K562 (cell line): ENCODE data around the gene COL9A2. TPM values are rescaled to one million over a fixed set of nuclear protein-coding genes. Genes with fewer than 3 reads are reported as not detected.

Source experiments
- CREM ChIP-seq: IDR thresholded peaks from 2 replicates; pipeline ENCODE4 v1.6.1; 2014; ENCODE audit warnings: antibody characterized with exemption, low read depth
- CXXC5 ChIP-seq: fragments of 250-450 bp; sonication (Bioruptor Pico); IDR thresholded peaks from 2 replicates; pipeline ENCODE4 v1.8.0; 2022; ENCODE audit warnings: inconsistent platforms, mild to moderate bottlenecking, moderate library complexity
- ELF1 ChIP-seq: fragments of 200-800 bp; sonication (Bioruptor generic); IDR thresholded peaks from 2 replicates; pipeline ENCODE4 v1.6.1; 2016; ENCODE audit warnings: missing genetic modification characterization, missing compliant biosample characterization
- FIP1L1 ChIP-seq: fragments of 200-400 bp; formaldehyde crosslinking; IDR thresholded peaks from 2 replicates; pipeline ENCODE4 v1.6.1; 2018; ENCODE audit warnings: mild to moderate bottlenecking, low read depth, low read length; ENCODE audit not compliant: poor library complexity, severe bottlenecking
- HMGN3 ChIP-seq: IDR thresholded peaks from 2 replicates; pipeline ENCODE4 v1.6.1; 2011; ENCODE audit warnings: borderline replicate concordance, low read depth, mild to moderate bottlenecking, mixed read lengths, low read length; ENCODE audit not compliant: insufficient read length; ENCODE audit errors: extremely low read depth
- MYNN ChIP-seq, 2 experiments: sonication (generic); formaldehyde crosslinking in 1 of 2; IDR thresholded peaks; 2 replicates each; pipeline versions ENCODE4 v1.5.0 to v1.6.1; 2016 to 2020; ENCODE audit warnings: antibody characterized with exemption in 1 of 2, missing genetic modification reagents in 1 of 2
- NBN ChIP-seq: fragments of 450-650 bp; IDR thresholded peaks from 2 replicates; pipeline ENCODE4 v1.6.1; 2016; ENCODE audit warnings: low read depth, mild to moderate bottlenecking
- NFE2 ChIP-seq: IDR thresholded peaks from 2 replicates; pipeline ENCODE4 v1.6.1; 2014; ENCODE audit warnings: antibody characterized with exemption, low read depth
- NR2C1 ChIP-seq, 2 experiments: fragments of 450-650 bp; IDR thresholded peaks; 2 replicates each; pipeline ENCODE4 v1.6.1; 2017; ENCODE audit warnings: mild to moderate bottlenecking in 2 of 2, antibody characterized with exemption in 1 of 2, inconsistent platforms in 1 of 2, missing compliant biosample characterization in 1 of 2, missing genetic modification characterization in 1 of 2
- RAD21 ChIP-seq, 2 experiments: fragments of 250-450 bp in 1 of 2; fragments of 450-650 bp in 1 of 2; sonication (Bioruptor Pico) in 1 of 2; formaldehyde crosslinking in 1 of 2; IDR thresholded peaks in 1 of 2; conservative IDR thresholded peaks in 1 of 2; 2 replicates each; pipeline versions ENCODE4 v1.4.0 to v1.8.0; 2020 to 2022; ENCODE audit warnings: mild to moderate bottlenecking in 2 of 2, moderate library complexity in 1 of 2
- RAD51 ChIP-seq: fragments of 450-650 bp; IDR thresholded peaks from 2 replicates; pipeline ENCODE4 v1.7.1; 2016; ENCODE audit warnings: low read depth, mild to moderate bottlenecking, borderline replicate concordance
- RBFOX2 ChIP-seq: fragments of 200-400 bp; formaldehyde crosslinking; IDR thresholded peaks from 2 replicates; pipeline ENCODE4 v1.6.1; 2017; ENCODE audit warnings: low read depth, mild to moderate bottlenecking, low read length, moderate library complexity
- SMC3 ChIP-seq: conservative IDR thresholded peaks from 2 replicates; pipeline ENCODE4 v1.6.1; 2011; ENCODE audit warnings: low read depth, low read length, improper control_type of control experiment; ENCODE audit not compliant: insufficient read depth
- STAG1 ChIP-seq: sonication (generic); formaldehyde crosslinking; IDR thresholded peaks from 2 replicates; pipeline ENCODE4 v1.5.0; 2020; ENCODE audit warnings: missing genetic modification reagents, borderline replicate concordance
- TAF7 ChIP-seq: fragments of 450-650 bp; IDR thresholded peaks from 2 replicates; pipeline ENCODE4 v1.6.1; 2016; ENCODE audit warnings: missing genetic modification characterization, missing compliant biosample characterization
- TBP ChIP-seq: optimal IDR thresholded peaks from 2 replicates; pipeline ENCODE3; 2011; ENCODE audit warnings: low read depth, low read length, improper control_type of control experiment
- TOE1 ChIP-seq, 2 experiments: fragments of 450-650 bp in 1 of 2; sonication (generic) in 1 of 2; formaldehyde crosslinking in 1 of 2; IDR thresholded peaks; 2 replicates each; pipeline versions ENCODE4 v1.7.1 to v1.8.0; 2016 to 2022; ENCODE audit warnings: borderline replicate concordance in 2 of 2, mild to moderate bottlenecking in 2 of 2, antibody characterized with exemption in 1 of 2, inconsistent platforms in 1 of 2, low read depth in 1 of 2, missing genetic modification reagents in 1 of 2, moderate library complexity in 1 of 2
- TRIM24 ChIP-seq, 2 experiments: fragments of 450-650 bp; IDR thresholded peaks; 2 replicates each; pipeline ENCODE4 v1.6.1; 2016
- ZNF124 ChIP-seq: sonication (generic); formaldehyde crosslinking; IDR thresholded peaks from 2 replicates; pipeline ENCODE4 v1.8.1; 2022; ENCODE audit warnings: missing genetic modification reagents
- ZNF75A ChIP-seq: fragments of 450-650 bp; formaldehyde crosslinking; IDR thresholded peaks from 2 replicates; pipeline ENCODE4 v1.4.0; 2020; ENCODE audit warnings: mild to moderate bottlenecking
- polyA plus RNA-seq, 8 experiments: library from polyadenylated mRNA; depleted of rRNA in 4 of 8; stranded (reverse) in 5 of 8; unstranded in 3 of 8; fragments of >200 nt; fragmentation: Nextera tagmentation in 2 of 8; fragmentation: Illumina TruSeq in 1 of 8; extraction: Ambion mirVana in 2 of 8; extraction: Trizol in 1 of 8; gene quantifications; 2 replicates each; pipeline versions ENCODE4 v1.2.1 to v1.2.3, GENCODE V29; 2011 to 2014; ENCODE audit warnings: inconsistent platforms in 1 of 8, missing spikeins in 1 of 8
- total RNA-seq, 7 experiments: library from RNA; depleted of rRNA in 6 of 7; stranded (reverse); fragments of >200 nt in 6 of 7; fragmentation: Illumina TruSeq in 2 of 7; extraction: Trizol in 2 of 7; gene quantifications; 2 replicates each; pipeline versions ENCODE4 v1.2.1 to v1.2.3, GENCODE V29; 2011 to 2021; ENCODE audit warnings: low replicate concordance in 1 of 7
- TF ChIP-seq, protein P1 (sequence below): fragments of 450-650 bp; IDR thresholded peaks from 2 replicates; pipeline ENCODE4 v1.6.1; 2016; ENCODE audit warnings: low read depth, mild to moderate bottlenecking, moderate library complexity
- TF ChIP-seq, protein P2 (sequence below): fragments of 450-650 bp; formaldehyde crosslinking; IDR thresholded peaks from 2 replicates; pipeline ENCODE4 v1.4.0; 2020; ENCODE audit warnings: mild to moderate bottlenecking, moderate library complexity
- TF ChIP-seq, protein P3 (sequence below): sonication (generic); formaldehyde crosslinking; IDR thresholded peaks from 2 replicates; pipeline ENCODE4 v1.8.0; 2022; ENCODE audit warnings: missing genetic modification reagents, mild to moderate bottlenecking, moderate library complexity, borderline replicate concordance
- TF ChIP-seq, protein P4 (sequence below): fragments of 450-650 bp; IDR thresholded peaks from 2 replicates; pipeline ENCODE4 v1.6.1; 2016

Gene COL9A2
- total and polyA plus RNA-seq, 9 of the 15 experiments (the other 6 are each of a cell fraction or from before 2014, with no cell fraction given), result 0.03 to 2.2 (median 0.31) TPM

DNA sequence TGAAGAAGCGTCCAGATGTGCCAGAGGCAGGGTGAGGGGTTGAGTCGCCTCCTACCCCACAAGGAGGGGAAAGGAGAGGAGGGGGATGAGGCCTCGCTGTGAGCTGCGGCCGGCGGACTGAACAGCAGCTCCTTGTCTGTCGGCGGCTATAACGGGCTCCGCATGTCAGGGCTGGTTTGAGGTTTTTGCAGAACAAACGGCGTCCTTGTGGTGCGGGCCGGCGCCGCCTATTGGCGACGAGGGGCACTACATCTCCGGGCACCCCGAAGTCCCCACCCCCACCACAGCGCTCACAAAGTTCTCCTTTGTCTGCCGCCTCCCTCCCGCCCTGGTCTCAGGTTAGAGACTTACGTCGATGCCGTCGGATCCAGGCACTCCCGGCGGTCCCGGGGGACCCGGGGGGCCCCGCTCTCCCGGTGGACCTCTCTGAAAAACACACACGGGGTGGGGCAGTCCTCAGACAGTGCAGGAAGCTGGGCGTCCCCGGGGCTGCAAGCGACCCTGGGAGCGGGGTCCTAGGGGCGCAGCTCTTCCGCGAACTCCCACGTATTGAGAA, 1.8 kb downstream of the COL9A2 start (continued):
- TF ChIP-seq TOE1 (IDR thresholded peaks at IDR 0.05; ENCODE audit: borderline replicate concordance) (peak; percentile 62; the same call in 1 of the 2 replicates), TOE1 (CRISPR knock-in tag; IDR thresholded peaks at IDR 0.05; ENCODE audit: borderline replicate concordance, low read depth) (no peak), MYNN (IDR thresholded peaks at IDR 0.05) (peak; percentile 48; the same call in 1 of the 2 replicates), MYNN (CRISPR knock-in tag; IDR thresholded peaks at IDR 0.05) (no peak), CXXC5 (peak; percentile 88), RBFOX2 (peak; percentile 82), NR2C1 (IDR thresholded peaks at IDR 0.05) (no peak), NR2C1 (tag; IDR thresholded peaks at IDR 0.05) (0 out of 2 replicates have a peak, but pooled peaks have one; percentile 10), STAG1 (peak; percentile 59; the same call in 1 of the 2 replicates), ZNF75A (CRISPR knock-in tag) (no peak), ELF1 (no peak), NBN (0 out of 2 replicates have a peak, but pooled peaks have one; percentile 79), ZNF124 (CRISPR knock-in tag) (no peak), RAD21 (CRISPR knock-in tag; conservative IDR thresholded peaks at IDR 0.05 in 1 of 2, IDR thresholded peaks at IDR 0.05 in 1 of 2) (peak; percentile 64 to 85), CREM (peak; percentile 82), TAF7 (tag) (peak; percentile 24; the same call in 1 of the 2 replicates), SMC3 (peak; percentile 86), FIP1L1 (peak; percentile 39), HMGN3 (peak; percentile 84), TBP (peak; percentile 54), RAD51 (no peak), TRIM24 (IDR thresholded peaks at IDR 0.05) (peak in 1 of 2 experiments; percentile 66; a peak in 2 of 4 replicates), NFE2 (0 out of 2 replicates have a peak, but pooled peaks have one; percentile 3)
- TF ChIP-seq, protein P1, sequence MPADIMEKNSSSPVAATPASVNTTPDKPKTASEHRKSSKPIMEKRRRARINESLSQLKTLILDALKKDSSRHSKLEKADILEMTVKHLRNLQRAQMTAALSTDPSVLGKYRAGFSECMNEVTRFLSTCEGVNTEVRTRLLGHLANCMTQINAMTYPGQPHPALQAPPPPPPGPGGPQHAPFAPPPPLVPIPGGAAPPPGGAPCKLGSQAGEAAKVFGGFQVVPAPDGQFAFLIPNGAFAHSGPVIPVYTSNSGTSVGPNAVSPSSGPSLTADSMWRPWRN, result no peak
- TF ChIP-seq, protein P2, sequence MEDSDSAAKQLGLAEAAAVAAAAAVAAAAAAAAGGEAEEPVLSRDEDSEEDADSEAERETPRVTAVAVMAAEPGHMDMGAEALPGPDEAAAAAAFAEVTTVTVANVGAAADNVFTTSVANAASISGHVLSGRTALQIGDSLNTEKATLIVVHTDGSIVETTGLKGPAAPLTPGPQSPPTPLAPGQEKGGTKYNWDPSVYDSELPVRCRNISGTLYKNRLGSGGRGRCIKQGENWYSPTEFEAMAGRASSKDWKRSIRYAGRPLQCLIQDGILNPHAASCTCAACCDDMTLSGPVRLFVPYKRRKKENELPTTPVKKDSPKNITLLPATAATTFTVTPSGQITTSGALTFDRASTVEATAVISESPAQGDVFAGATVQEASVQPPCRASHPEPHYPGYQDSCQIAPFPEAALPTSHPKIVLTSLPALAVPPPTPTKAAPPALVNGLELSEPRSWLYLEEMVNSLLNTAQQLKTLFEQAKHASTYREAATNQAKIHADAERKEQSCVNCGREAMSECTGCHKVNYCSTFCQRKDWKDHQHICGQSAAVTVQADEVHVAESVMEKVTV, result peak; percentile 64
- TF ChIP-seq, protein P3, sequence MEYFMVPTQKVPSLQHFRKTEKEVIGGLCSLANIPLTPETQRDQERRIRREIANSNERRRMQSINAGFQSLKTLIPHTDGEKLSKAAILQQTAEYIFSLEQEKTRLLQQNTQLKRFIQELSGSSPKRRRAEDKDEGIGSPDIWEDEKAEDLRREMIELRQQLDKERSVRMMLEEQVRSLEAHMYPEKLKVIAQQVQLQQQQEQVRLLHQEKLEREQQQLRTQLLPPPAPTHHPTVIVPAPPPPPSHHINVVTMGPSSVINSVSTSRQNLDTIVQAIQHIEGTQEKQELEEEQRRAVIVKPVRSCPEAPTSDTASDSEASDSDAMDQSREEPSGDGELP (CRISPR knock-in tag), result peak; percentile 74
- TF ChIP-seq, protein P4, sequence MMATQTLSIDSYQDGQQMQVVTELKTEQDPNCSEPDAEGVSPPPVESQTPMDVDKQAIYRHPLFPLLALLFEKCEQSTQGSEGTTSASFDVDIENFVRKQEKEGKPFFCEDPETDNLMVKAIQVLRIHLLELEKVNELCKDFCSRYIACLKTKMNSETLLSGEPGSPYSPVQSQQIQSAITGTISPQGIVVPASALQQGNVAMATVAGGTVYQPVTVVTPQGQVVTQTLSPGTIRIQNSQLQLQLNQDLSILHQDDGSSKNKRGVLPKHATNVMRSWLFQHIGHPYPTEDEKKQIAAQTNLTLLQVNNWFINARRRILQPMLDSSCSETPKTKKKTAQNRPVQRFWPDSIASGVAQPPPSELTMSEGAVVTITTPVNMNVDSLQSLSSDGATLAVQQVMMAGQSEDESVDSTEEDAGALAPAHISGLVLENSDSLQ, result peak; percentile 71
